GM13977 (cell line): ENCODE data around the gene SETD2.

Source experiments
- DNase-seq: peaks from one replicate; pipeline ENCODE4 v3.0.0; 2012; ENCODE audit warnings: low spot score
- CTCF ChIP-seq: IDR thresholded peaks from 2 replicates; pipeline ENCODE4 v1.5.1; 2012; ENCODE audit warnings: mild to moderate bottlenecking, control low read depth; ENCODE audit not compliant: insufficient read depth; ENCODE audit errors: extremely low read depth, missing control alignments
- in situ Hi-C: fragments of 300-500 bp; cut with MboI; formaldehyde crosslinking; loops from one replicate; pipeline ENCODE4 v1.12.0; 2022; ENCODE audit warnings: low sequenced_read_pairs, low pct_unique_long_range_greater_than_20kb, mixed read lengths, inconsistent platforms; ENCODE audit not compliant: unreplicated experiment

SETD2 gene

GRCh38 chr3:47011371-47011770 is 152.5 kb downstream of the SETD2 start:
- in situ Hi-C loops = no loop called here

GRCh38 chr3:47010910-47011309 is 153.0 kb downstream of the SETD2 start:
- DNase-seq = no peak
- in situ Hi-C loops = no loop called here
- TF ChIP-seq CTCF = no peak

More at GRCh38 chr3:47011371-47011770, 152.5 kb downstream of the SETD2 start:
- TF ChIP-seq CTCF = no peak
- no peak for DNase-seq

DNA sequence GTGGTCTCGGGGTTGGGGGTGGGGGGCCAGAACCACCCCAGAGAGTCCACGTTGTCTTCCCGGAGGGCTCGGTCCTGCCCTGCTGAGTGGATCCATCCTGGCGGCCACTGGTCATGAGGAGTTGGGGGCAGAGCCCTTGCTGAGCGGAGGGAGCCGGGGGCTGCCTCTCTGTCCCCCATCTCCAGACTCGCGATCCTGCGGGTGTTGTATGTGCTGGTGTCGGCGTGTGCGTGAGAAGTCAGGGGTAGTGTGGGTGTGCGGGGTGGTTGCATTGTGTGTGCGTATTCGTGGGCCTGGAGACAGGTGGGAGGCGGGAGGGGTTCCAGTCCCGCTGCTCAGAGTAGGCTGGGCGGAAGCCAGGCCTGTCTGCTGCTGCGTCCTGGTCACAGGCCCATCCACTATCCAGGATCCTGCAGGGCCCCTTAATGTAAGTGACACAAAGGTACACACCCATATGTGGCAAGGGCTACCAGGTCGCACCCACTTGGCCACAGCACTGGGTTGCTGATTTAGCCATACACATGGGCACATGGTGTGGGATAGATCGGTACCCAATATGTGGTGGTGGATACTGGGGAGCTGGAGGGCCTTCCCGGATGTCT is 153.7 kb downstream of the SETD2 start:
- in situ Hi-C loops = no loop called here
- peak; percentile 14 for DNase-seq
- TF ChIP-seq CTCF = no peak

DNA sequence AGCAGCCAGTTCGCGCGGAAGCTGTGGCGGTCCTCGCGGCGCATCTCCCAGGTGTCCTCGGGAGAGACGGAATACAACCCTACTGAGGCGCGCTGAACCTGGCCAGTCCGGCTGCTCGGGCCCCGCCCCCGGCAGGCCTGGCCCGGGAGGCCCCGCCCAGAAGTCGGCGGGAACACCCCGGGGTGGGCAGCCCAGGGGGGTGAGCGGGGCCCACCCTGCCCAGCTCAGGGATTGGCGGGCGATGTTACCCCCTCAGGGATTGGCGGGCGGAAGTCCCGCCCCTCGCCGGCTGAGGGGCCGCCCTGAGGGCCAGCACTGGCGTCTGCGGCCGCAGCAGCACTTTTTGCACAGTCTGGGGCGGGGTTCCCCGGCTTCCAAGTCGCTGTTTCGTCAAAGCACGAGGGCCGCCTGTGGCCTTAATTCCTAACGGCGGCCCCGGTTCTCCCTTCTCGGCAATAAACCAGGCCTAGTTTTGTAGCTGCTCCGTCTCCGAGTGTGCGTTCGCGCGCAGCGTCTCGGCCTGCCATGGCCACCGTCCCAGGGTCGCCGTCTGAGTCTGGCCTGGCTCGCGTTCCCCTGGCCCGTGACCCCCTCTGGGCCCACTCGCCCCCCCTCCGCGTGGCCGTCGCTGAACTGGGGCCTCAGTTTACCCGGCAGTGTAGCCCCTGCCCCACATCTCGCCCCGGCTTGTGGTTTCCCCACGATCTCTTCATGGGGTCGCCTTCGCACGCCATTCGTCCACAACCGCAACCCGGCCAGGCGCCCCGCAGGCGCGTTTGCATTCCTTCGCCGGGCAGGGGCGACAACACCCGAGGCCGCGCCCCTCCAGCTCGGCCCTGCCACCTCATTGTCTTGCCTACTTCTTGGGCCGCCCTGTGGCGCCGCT is 154.4 kb downstream of the SETD2 start:
- DNase-seq = peak; percentile 99
- no peak for TF ChIP-seq CTCF
- in situ Hi-C loops = no loop called here

GRCh38 chr3:47008851-47009224 is 155.1 kb downstream of the SETD2 start:
- in situ Hi-C loops = no loop called here
- DNase-seq = no peak
- no peak for TF ChIP-seq CTCF

- TF ChIP-seq CTCF = no peak
- in situ Hi-C loops = no loop called here
- DNase-seq = no peak
Observed at GRCh38 chr3:47008234-47008796, 155.6 kb downstream of the SETD2 start.
